Smooth muscle cell (in vitro differentiated cells): ENCODE results near the gene AK5. TPM values are rescaled to one million over a fixed set of nuclear protein-coding genes. Genes with fewer than 3 reads are reported as not detected.

Experiments
- DNase-seq: peaks from one replicate; lab custom pipeline; 2025; ENCODE audit not compliant: unreplicated experiment; lab: John Stamatoyannopoulos, UW
- H2AFZ ChIP-seq: fragments of 200-600 bp; sonication (generic); 2 replicates; pipeline ENCODE4 v1.6.0; 2016; ENCODE audit warnings: antibody characterized with exemption, low read depth, mild to moderate bottlenecking
- H3F3A ChIP-seq: fragments of 200-600 bp; sonication (generic); 2 replicates; pipeline ENCODE4 v1.6.0; 2017; ENCODE audit warnings: antibody characterized with exemption, low read depth
- H3K27ac ChIP-seq: fragments of 200-600 bp; sonication (generic); 2 replicates; pipeline ENCODE4 v1.5.1; 2016; ENCODE audit warnings: low read depth, mild to moderate bottlenecking
- H3K27me3 ChIP-seq: fragments of 200-600 bp; sonication (generic); 2 replicates; pipeline ENCODE4 v1.6.1; 2016; ENCODE audit warnings: low read depth, mild to moderate bottlenecking
- H3K36me3 ChIP-seq: fragments of 200-600 bp; sonication (generic); 2 replicates; pipeline ENCODE4 v1.5.1; 2016; ENCODE audit warnings: low read depth
- H3K4me1 ChIP-seq: fragments of 200-600 bp; sonication (generic); 2 replicates; pipeline ENCODE4 v1.5.1; 2016; ENCODE audit warnings: low read depth
- H3K4me2 ChIP-seq: fragments of 200-600 bp; sonication (generic); 2 replicates; pipeline ENCODE4 v1.6.0; 2016; ENCODE audit warnings: mild to moderate bottlenecking
- H3K4me3 ChIP-seq: fragments of 200-600 bp; sonication (generic); 2 replicates; pipeline ENCODE4 v1.5.1; 2016; ENCODE audit warnings: mild to moderate bottlenecking
- H3K79me2 ChIP-seq: fragments of 200-600 bp; sonication (generic); 2 replicates; pipeline ENCODE4 v1.6.0; 2016; ENCODE audit warnings: low read depth, mild to moderate bottlenecking
- H3K9ac ChIP-seq: fragments of 200-600 bp; sonication (generic); 2 replicates; pipeline ENCODE4 v1.6.0; 2016; ENCODE audit warnings: low read depth
- H3K9me3 ChIP-seq: fragments of 200-600 bp; sonication (generic); replicated peaks from 2 replicates; pipeline ENCODE4 v1.5.1; 2016; ENCODE audit warnings: low read depth
- H4K20me1 ChIP-seq: fragments of 200-600 bp; sonication (generic); 2 replicates; pipeline ENCODE4 v1.6.0; 2016; ENCODE audit warnings: low read depth
- CTCF ChIP-seq: fragments of 200-600 bp; sonication (generic); IDR thresholded peaks from 2 replicates; pipeline ENCODE4 v1.5.1; 2017; ENCODE audit warnings: borderline replicate concordance, mild to moderate bottlenecking, antibody characterized with exemption; ENCODE audit not compliant: insufficient read depth, poor library complexity, severe bottlenecking
- WGBS: methylation state at CpG from one replicate; pipeline ENCODE4 v1.1.7; 2016; ENCODE audit warnings: low lambda C conversion rate; 5-methylcytosine and 5-hydroxymethylcytosine counted together
- polyA plus RNA-seq: library from polyadenylated mRNA; unstranded; fragments of >200 nt; fragmentation: Nextera tagmentation; extraction: Ambion mirVana; gene quantifications from 2 replicates; pipeline ENCODE4 v1.2.1, GENCODE V29; 2016
- total RNA-seq: library from RNA; depleted of rRNA; stranded (reverse); fragments of >200 nt; gene quantifications from 2 replicates; pipeline ENCODE4 v1.2.3, GENCODE V29; 2014

The AK5 gene
- total and polyA plus RNA-seq, 2 experiments from 2014 or later = 0.43 TPM; not detected in 1

GRCh38 chr1:77552626-77553025 lies 270.8 kb downstream of the AK5 start:
- no peaks in the 10 kb centered on the region for H4K20me1 ChIP-seq
- H3K79me2 ChIP-seq = no peaks in the 10 kb centered on the region
- no peaks in the 10 kb centered on the region for H3K27me3 ChIP-seq
- H3K4me2 ChIP-seq = no peak overlapping the region
- no peak overlapping the region for H3K27ac ChIP-seq
- WGBS = 96% methylated on average over 1 of the region's 1 CpG
- no peak overlapping the region for H2AFZ ChIP-seq
- TF ChIP-seq CTCF = no peak
- H3K36me3 ChIP-seq = no peaks in the 10 kb centered on the region
- no peak for DNase-seq
- H3K9me3 ChIP-seq = no peaks in the 10 kb centered on the region
- no peak overlapping the region for H3K9ac ChIP-seq
- H3K4me3 ChIP-seq = no peak overlapping the region
- H3K4me1 ChIP-seq = no peaks in the 10 kb centered on the region
- H3F3A ChIP-seq = no peaks in the 10 kb centered on the region

GRCh38 chr1:77553568-77554291 lies 271.9 kb downstream of the AK5 start:
- 66% methylated on average over 9 of the region's 9 CpGs for WGBS
- Histone ChIP-seq H3K9me3 (no peaks in the 10 kb centered on the region), H3K4me3 (no peak overlapping the region), H3K4me1 (no peaks in the 10 kb centered on the region), H3K9ac (no peak overlapping the region), H3K4me2 (no peak overlapping the region), H3K27ac (no peak overlapping the region), H3K79me2 (no peaks in the 10 kb centered on the region), H3K27me3 (no peaks in the 10 kb centered on the region), H3F3A (no peaks in the 10 kb centered on the region), H2AFZ (no peak overlapping the region), H3K36me3 (no peaks in the 10 kb centered on the region), H4K20me1 (no peaks in the 10 kb centered on the region)
- TF ChIP-seq CTCF = no peak
- DNase-seq = no peak

GRCh38 chr1:77556045-77556444 lies 274.2 kb downstream of the AK5 start:
- Histone ChIP-seq H3K4me2 (no peak overlapping the region), H4K20me1 (no peaks in the 10 kb centered on the region), H3K4me3 (no peak overlapping the region), H3K79me2 (no peaks in the 10 kb centered on the region), H3K27me3 (no peaks in the 10 kb centered on the region), H3K27ac (no peak overlapping the region), H2AFZ (no peak overlapping the region), H3K9ac (no peak overlapping the region), H3K9me3 (no peaks in the 10 kb centered on the region), H3K4me1 (no peaks in the 10 kb centered on the region), H3K36me3 (no peaks in the 10 kb centered on the region), H3F3A (no peaks in the 10 kb centered on the region)
- WGBS = 86% methylated on average over 1 of the region's 1 CpG
- TF ChIP-seq CTCF = no peak
- no peak for DNase-seq

GRCh38 chr1:77557053-77557452 lies 275.2 kb downstream of the AK5 start:
- no peak for DNase-seq
- H3K27ac ChIP-seq = no peak overlapping the region
- no peak overlapping the region for H3K9ac ChIP-seq
- no peaks in the 10 kb centered on the region for H3K4me1 ChIP-seq
- no peaks in the 10 kb centered on the region for H3F3A ChIP-seq
- H3K4me2 ChIP-seq = no peak overlapping the region
- H4K20me1 ChIP-seq = no peaks in the 10 kb centered on the region
- H3K27me3 ChIP-seq = no peaks in the 10 kb centered on the region
- no peak overlapping the region for H3K4me3 ChIP-seq
- no peak overlapping the region for H2AFZ ChIP-seq
- 90% methylated on average over 4 of the region's 4 CpGs for WGBS
- no peak for TF ChIP-seq CTCF
- no peaks in the 10 kb centered on the region for H3K36me3 ChIP-seq
- H3K9me3 ChIP-seq = no peaks in the 10 kb centered on the region
- no peaks in the 10 kb centered on the region for H3K79me2 ChIP-seq
